Right renal pelvis (tissue), 4 donors: ENCODE results near the gene GLT6D1. TPM values are rescaled to one million over a fixed set of nuclear protein-coding genes. Genes with fewer than 3 reads are reported as not detected.

Source experiments
- polyA plus RNA-seq, 4 donors: library from polyadenylated mRNA; unstranded; fragments of 120-200 nt; gene quantifications; one replicate each; pipeline ENCODE4 v1.2.1, GENCODE V29; 2013; ENCODE audit not compliant: insufficient read length in 4 of 4

Gene GLT6D1
- polyA plus RNA-seq, 4 donors, result not detected

Other genes starting within 250 kb of the GLT6D1 start
- 10 to 100 TPM; 26.4 to 31.7 (median 29.9) TPM for gene PPP1R26, start 159.8 kb downstream of the GLT6D1 start, polyA plus RNA-seq
- gene MRPS2, start 138.9 kb downstream of the GLT6D1 start, polyA plus RNA-seq, result 10 to 100 TPM; 45.6 to 60.4 (median 47.4) TPM
- gene LCN1, start 118.1 kb downstream of the GLT6D1 start, polyA plus RNA-seq, result not detected
- gene OBP2A, start 93.4 kb downstream of the GLT6D1 start, polyA plus RNA-seq, result under 1 TPM; 0.27 to 0.76 (median 0.33) TPM
- under 1 TPM in 1 of 4 donors, not detected in 3; 0.12 TPM for gene PAEP, start 77.8 kb downstream of the GLT6D1 start, polyA plus RNA-seq
- gene LCN9, start 23.8 kb upstream of the GLT6D1 start, polyA plus RNA-seq, result not detected
- not detected for gene SOHLH1, start 59.9 kb upstream of the GLT6D1 start, polyA plus RNA-seq
- gene KCNT1, start 62.6 kb upstream of the GLT6D1 start, polyA plus RNA-seq, result under 1 TPM; 0.08 to 0.24 (median 0.22) TPM